ENCODE measurements around the gene SRPX.

DNA sequence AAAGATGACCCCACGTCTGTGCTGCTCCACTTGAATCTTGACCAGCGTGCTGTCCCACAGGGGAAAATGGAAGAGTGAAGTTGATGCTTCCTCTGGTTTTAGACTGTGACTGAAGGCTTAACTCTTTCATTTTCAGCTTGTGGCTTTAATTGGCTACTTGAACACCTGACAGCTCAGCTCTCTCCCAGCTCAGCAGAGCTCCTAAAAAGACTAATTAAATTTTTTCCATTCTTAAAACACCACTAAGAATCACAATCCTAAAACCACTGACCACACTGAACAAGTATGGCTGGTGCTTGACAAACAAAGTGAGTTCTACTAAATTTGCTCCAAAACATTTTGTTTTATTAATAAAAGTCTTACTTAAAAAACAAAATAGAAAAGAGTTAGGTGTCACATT is 71.7 kb downstream of the SRPX start:
- TF ChIP-seq, protein P1, sequence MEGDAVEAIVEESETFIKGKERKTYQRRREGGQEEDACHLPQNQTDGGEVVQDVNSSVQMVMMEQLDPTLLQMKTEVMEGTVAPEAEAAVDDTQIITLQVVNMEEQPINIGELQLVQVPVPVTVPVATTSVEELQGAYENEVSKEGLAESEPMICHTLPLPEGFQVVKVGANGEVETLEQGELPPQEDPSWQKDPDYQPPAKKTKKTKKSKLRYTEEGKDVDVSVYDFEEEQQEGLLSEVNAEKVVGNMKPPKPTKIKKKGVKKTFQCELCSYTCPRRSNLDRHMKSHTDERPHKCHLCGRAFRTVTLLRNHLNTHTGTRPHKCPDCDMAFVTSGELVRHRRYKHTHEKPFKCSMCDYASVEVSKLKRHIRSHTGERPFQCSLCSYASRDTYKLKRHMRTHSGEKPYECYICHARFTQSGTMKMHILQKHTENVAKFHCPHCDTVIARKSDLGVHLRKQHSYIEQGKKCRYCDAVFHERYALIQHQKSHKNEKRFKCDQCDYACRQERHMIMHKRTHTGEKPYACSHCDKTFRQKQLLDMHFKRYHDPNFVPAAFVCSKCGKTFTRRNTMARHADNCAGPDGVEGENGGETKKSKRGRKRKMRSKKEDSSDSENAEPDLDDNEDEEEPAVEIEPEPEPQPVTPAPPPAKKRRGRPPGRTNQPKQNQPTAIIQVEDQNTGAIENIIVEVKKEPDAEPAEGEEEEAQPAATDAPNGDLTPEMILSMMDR (IDR thresholded peaks at IDR 0.05) = no peak
- no peak for TF ChIP-seq EP300 (IDR thresholded peaks at IDR 0.05)

Data from tibial nerve (tissue), 4 donors.